NCI-H345 (cell line): ENCODE data around the gene FPGS.

Experiments
- DNase-seq: peaks from one replicate; lab custom pipeline; 2025; lab: John Stamatoyannopoulos, UW

FPGS gene

DNA sequence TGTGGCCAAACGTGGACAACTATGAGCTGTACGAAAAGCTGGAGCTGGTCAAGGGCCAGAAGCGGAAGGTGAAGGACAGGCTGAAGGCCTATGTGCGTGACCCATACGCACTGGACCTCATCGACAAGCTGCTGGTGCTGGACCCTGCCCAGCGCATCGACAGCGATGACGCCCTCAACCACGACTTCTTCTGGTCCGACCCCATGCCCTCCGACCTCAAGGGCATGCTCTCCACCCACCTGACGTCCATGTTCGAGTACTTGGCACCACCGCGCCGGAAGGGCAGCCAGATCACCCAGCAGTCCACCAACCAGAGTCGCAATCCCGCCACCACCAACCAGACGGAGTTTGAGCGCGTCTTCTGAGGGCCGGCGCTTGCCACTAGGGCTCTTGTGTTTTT is 13.5 kb upstream of the FPGS start:
- no peak for DNase-seq

DNA sequence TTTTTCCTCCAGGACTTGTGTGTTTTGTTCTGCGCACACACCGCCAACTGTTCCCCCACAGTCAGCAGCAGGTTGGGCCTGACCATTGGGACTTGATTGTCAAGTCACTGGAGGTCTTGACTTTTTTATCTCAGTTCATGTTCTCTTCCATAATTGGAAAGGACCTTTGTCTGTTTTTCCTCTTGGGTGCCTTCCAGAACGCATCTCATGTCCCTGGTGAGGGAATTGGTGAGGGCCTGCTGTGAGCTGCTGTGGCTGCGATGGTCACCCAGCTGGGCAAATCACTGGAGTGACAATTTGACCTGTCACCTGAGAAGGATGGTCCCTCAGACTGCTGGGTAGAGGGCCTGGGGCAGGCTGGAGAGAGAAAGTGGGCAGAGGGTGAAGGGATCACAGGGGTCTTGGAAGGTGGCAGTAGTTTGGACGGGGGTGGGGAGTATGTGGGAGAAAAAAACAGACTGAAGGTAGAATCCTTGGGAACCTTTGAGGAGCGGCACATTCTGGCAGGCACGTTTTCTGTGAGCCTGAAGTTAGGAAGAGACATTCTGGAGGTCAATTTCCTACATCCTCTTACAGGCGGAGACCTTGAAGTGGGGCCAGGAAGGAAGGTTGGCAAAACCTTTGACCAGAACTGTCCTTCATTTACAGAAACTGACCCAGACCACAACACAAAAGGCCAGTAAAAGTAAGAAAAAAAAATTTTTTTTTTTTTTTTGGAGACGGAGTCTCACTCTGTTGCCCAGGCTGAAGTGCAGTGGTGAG is 12.4 kb upstream of the FPGS start:
- DNase-seq: no peak

DNA sequence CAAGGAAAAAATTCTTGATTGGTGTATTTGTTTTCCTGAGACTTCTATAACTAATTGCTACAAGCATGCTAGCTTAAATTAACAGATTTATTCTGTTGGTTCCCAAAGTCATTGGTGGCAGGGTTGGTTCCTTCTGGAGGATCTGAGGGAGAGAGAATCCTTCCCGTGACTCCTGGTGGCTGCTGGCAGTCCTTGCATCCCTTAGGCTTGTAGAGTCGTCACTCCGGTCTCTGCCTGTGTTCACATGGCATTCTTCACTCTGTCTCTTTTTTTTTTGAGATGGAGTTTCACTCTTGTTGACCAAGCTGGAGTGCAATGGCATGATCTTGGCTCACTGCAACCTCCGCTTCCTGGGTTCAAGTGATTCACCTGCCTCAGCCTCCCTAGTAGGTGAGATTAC is 11.6 kb upstream of the FPGS start:
- DNase-seq: no peak

DNA sequence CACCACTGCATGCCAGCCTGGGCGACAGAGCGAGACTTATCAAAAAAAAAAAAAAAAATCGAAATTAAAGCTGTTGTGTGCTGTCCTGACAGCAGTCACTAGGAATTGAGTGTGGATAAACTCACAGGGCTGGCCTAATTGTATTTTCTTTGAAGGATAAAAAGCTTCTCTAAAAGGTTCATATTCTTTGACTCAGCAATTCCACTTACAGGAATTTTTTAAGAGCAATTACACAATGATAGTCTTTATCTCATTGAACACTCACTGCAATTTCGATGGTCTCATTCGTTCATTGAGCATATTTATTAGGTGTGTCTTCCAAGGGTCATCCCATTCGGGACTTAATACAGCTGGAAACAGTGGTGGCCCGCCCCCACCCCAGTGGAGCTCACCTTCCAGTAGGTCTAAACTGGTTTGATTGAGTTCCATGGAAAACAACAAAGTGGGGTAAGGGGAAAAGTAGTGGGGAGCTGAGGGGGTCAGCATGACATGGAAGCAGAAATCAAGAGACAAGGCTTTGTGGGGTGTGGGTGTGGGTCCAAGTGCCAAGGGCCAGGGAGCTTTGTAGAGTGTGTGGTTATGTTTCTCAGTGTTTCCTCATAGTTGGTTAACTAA is 10.2 kb upstream of the FPGS start:
- no peak for DNase-seq

DNA sequence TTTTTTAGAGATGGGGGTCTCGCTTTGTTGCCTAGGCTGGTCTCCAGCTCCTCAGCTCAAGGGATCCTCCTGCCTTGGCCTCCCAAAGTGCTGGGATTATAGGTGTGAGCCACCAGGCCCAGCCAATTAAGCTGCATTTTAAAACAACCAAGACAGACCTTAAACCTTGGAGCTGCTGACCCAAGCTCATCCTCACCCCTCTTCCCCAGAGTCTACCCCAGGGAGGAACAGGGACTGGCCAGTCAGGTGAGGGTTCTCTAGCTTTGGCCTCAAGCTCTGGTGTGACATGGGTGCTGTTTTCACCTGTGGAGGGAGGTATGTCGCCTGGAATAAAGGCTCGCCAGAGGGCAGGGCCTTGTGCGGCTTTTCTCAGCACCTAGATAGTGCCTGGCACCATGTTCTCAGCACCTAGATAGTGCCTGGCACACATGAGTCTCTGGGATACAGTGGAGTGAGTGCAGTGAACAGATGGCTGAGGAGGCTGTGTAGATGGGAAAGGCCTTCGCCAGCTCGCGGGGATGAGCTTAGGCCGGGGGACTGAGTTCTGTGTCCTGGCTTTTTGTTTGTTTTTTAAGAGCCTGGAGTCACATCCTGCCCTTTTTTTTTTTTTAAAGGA is 9.5 kb upstream of the FPGS start:
- no peak for DNase-seq

DNA sequence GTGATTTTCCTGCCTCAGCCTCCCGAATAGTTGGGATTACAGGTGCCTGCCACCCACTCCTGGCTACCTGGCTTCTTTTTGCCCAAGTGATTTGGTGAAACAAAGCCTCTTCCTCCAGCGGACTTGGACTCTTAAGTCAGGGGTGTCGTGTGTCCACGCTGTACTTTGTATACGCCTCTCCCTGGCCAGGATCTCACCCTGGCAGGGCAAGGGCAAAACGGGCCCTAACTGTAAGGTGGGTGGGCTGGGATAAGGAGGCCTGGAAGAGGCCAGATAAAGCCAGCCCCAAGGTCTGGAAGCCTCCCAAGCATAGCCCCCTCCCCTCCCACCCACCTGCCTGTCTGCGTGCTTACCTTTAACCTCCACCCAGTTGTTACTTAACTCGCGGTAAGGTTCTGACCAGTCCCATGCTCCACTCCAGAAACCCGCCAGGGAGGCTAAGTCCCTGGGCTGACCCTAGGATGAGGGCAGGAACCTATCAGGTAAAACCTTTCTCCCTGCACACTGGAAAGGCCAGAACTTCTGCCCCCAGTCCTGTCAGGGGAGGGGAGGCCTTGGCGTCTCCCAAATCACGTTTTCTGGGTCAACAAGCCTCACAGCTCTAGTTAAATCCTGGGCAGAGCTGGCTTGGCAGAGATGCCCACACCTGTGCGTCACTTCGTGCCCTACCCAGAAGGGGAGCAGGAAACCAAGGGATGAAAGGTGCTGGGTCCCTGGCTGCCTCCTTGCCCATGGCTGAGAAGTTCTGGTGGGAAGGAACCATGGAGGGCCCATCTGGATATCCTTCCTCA is 8.5 kb upstream of the FPGS start:
- DNase-seq: no peak

GRCh38 chr9:127796225-127796813 is 6.4 kb upstream of the FPGS start:
- DNase-seq: no peak

DNA sequence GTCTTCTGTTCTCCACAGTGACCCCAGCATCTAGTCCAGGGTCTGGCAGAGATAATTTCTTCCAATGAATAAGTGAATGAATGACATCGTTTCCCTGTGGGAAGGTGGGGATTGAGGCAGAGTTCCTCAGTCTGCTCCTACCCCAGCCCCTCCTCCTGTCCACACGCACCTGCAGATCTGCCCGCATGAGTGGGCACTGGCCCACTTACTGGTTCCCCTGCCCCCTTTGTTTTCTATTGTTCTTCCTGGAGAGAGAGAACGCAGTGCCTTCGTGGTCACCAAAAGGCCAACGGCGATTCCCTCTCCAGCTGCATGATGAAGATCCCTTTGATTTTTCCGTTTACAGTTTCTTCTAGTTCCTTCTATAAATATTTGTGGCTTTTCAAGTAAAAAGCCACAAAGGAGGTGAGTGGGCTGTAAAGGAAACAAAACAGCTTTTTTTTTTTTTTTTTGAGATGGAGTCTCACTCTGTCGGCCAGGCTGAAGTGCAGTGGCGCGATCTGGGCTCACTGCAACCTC is 5.8 kb upstream of the FPGS start:
- no peak for DNase-seq

DNA sequence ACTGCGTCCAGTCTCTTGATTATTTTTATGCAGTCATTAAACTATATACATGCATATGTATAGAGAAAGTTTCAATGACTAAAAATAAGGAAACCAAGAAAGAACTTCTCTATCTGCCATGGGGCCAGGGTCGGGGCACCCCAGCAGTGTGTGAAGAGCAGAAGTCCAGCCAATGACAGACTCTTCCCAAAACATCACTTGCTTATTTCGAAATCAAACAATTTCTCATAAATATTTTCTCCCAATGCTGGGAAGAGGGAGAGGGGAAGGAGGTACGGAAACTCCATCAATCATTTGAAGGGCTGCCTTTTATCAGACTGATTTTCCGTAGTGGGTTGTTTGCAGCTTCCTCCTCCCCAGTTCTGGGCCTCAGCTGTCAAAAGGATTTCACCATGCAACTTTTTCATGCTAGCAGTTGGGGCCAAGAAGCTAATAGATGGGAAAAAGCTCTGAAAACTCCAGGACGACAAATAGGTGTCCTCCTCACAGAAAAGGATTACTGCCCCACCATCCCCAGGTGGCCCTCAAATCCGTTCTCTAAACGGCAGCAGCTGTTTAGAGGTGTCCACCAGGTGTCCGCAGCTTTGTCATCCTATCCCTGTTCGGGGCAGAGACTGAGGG is 617 bp upstream of the FPGS start:
- DNase-seq: no peak

- DNase-seq: peak; percentile 17
Measured at GRCh38 chr9:127803507-127804352, 1.0 kb downstream of the FPGS start.

- DNase-seq: peak; percentile 10
Measured at GRCh38 chr9:127805620-127806019, 2.9 kb downstream of the FPGS start.

DNA sequence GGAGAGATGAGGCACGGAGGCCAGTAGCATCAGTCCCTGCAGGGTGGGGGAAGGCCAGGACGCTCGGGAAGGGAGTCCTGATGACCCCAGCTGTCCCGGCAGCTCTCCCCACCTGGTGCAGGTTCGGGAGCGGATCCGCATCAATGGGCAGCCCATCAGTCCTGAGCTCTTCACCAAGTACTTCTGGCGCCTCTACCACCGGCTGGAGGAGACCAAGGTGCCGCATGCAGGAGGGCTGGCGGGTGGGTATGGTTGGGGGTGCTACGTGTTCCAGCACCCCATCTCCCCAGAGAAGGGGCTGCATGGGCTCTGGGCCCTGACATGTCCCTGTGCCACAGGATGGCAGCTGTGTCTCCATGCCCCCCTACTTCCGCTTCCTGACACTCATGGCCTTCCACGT is 4.2 kb downstream of the FPGS start:
- DNase-seq: no peak

- DNase-seq: no peak
Measured at GRCh38 chr9:127808347-127809001, 5.8 kb downstream of the FPGS start.

- no peak for DNase-seq
Measured at GRCh38 chr9:127809002-127809539, 6.4 kb downstream of the FPGS start.

- no peak for DNase-seq
Measured at GRCh38 chr9:127809540-127810377, 7.1 kb downstream of the FPGS start.

- no peak for DNase-seq
Measured at GRCh38 chr9:127810378-127811187, 7.9 kb downstream of the FPGS start.

DNA sequence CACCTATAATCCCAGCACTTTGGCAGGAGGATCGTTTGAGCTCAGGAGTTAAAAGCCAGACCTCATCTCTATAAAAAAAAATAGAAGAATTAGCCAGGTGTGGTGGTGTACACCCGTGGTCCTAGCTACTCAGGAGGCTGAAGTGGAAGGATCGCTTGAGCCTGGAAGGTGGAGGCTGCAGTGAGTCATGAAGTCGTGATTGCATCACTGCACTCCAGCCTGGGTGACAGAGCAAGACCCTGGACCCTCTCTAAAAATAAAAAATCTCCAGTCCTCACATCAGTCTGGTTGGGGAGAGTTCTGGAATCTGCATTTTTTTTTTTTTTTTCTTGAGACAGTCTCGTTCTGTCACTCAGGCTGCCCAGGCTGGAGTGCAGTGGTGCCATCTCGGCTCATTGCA is 9.3 kb downstream of the FPGS start:
- DNase-seq: no peak
